ENCODE measurements around the gene ASTN2. TPM values are rescaled to one million over a fixed set of nuclear protein-coding genes. Genes with fewer than 3 reads are reported as not detected.

The ASTN2 gene
- total and polyA plus RNA-seq, 10 of the 15 experiments (the other 5 are each of a cell fraction or from before 2014, with no cell fraction given) = 1.4 to 15.7 (median 7.0) TPM

DNA sequence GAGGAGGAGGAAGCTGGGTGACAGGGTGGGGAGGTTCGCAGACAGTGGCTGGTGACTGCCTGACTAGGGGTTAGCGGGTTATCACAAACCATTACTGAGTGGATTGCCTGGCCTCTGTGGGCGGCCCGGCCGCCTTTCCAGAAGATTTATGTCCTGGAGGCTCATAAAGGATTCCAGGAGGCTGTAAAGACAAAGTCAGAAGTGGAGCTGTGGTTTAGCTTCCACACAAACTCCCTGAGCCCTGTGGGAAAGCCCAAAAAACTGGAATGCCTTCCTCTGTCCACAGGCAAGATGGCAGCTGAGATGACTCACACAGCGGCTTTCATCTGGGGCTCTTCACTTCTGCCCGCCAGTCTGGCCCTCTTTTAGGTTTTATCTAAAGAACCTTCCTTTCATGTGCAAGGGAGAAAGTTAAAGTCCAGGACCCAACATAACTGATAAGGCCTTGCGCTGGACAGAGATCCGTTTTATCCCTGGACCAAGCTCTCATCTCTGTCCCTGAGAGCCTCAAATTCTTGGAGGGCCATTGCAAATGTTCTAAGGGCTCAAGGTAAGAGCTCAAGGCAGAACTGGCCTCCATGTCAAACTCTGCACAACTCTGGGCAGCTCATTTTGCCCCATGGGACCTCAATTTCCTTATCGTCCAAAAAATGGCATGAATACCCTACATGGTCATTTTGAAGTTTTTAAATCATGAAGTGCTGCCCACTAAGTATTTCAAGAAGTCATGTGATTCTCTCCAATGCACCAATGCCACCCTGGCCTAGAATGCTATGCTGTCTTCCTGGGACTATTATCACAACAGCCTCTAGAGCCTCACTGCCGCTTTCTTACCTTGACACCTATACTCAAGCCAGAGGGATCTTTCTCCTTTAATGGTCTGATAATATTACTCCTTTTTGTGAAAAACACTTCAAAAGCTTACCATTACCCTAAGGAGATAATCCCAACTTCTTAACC, 977.2 kb downstream of the ASTN2 start:
- 85% methylated on average over 11 of the region's 11 CpGs for WGBS (ENCODE audit: insufficient coverage, insufficient replicate concordance, low lambda C conversion rate, missing lambda C conversion rate)
- Histone ChIP-seq H3K4me1 (ENCODE audit: control insufficient read depth, insufficient read depth, low read length) (no peaks in the 10 kb centered on the region), H3K9ac (ENCODE audit: control insufficient read depth, insufficient read depth, low read length) (no peak overlapping the region), H3K79me2 (ENCODE audit: control insufficient read depth, insufficient read depth, low read length) (no peaks in the 10 kb centered on the region), H3K27me3 (replicated peaks in 1 of 2; ENCODE audit: control insufficient read depth in 2 of 2, insufficient read depth in 2 of 2, low read length in 1 of 2) (no peaks in the 10 kb centered on the region), H3K4me2 (ENCODE audit: control insufficient read depth, insufficient read depth) (no peak overlapping the region), H3K27ac (ENCODE audit: control insufficient read depth, insufficient read depth) (no peak overlapping the region), H4K20me1 (ENCODE audit: control insufficient read depth, insufficient read depth) (no peaks in the 10 kb centered on the region), H3K36me3 (ENCODE audit: control insufficient read depth in 2 of 2, insufficient read depth in 2 of 2, low read length in 1 of 2) (no peaks in the 10 kb centered on the region), H3K9me3 (replicated peaks; ENCODE audit: control insufficient read depth, insufficient read depth, low read length) (no peaks in the 10 kb centered on the region), H2AFZ (ENCODE audit: control insufficient read depth, low read depth, low read length) (no peak overlapping the region), H3K4me3 (no peak overlapping the region)
- RAD21 ChIA-PET (ENCODE audit: unreplicated experiment) = no interaction called here
- no peak for ATAC-seq
- DNase-seq (ENCODE audit: low read depth, low spot score) = no peak
- intact Hi-C loops (cut with micrococcal nuclease; ENCODE audit: unreplicated experiment) (no loop called here), in situ Hi-C loops (cut with MboI) (no loop called here)
- CTCF ChIA-PET = no interaction called here
- no TSS peak for BruUV-seq (replicated peaks)
- no peak for FAIRE-seq
- no peak for TF ChIP-seq NFYA (IDR thresholded peaks at IDR 0.05; ENCODE audit: borderline replicate concordance, low read depth, low read length)
- POLR2A ChIA-PET = interaction anchor here (0.6 kb wide), 1 partner anchor 284 kb away, joined by 4 read pairs; the partner anchor contains the start of gene PAPPA
- SMC1A ChIA-PET (ENCODE audit: uncharacterized antibody, unreplicated experiment) = no interaction called here

DNA sequence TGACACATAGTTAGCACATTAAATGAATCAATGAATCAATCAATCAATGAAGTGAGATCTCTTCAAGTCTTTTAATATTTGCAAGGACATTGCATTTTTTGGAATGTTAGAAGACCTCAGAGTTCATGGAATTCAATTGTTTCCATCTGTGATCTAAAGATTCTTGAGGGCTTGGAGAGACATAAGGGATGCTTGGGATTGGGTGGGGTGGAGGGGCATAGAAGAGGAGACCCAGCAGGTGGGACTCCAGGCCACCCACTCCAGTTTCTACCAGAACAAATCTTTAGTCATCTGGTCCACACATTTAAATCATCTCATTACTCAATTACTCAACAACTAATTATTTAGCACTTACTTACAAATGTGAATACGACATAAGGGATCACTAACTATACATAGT, 978.7 kb downstream of the ASTN2 start:
- no peak overlapping the region for H3K4me2 ChIP-seq (ENCODE audit: control insufficient read depth, insufficient read depth)
- no peak for ATAC-seq
- no peaks in the 10 kb centered on the region for H3K79me2 ChIP-seq (ENCODE audit: control insufficient read depth, insufficient read depth, low read length)
- no peak overlapping the region for H3K9ac ChIP-seq (ENCODE audit: control insufficient read depth, insufficient read depth, low read length)
- H3K27me3 ChIP-seq (replicated peaks in 1 of 2; ENCODE audit: control insufficient read depth in 2 of 2, insufficient read depth in 2 of 2, low read length in 1 of 2) = no peaks in the 10 kb centered on the region
- WGBS (ENCODE audit: insufficient coverage, insufficient replicate concordance, low lambda C conversion rate, missing lambda C conversion rate) = 57% methylated on average over 1 of the region's 1 CpG
- no peak overlapping the region for H2AFZ ChIP-seq (ENCODE audit: control insufficient read depth, low read depth, low read length)
- RAD21 ChIA-PET (ENCODE audit: unreplicated experiment) = no interaction called here
- no peaks in the 10 kb centered on the region for H4K20me1 ChIP-seq (ENCODE audit: control insufficient read depth, insufficient read depth)
- H3K27ac ChIP-seq (ENCODE audit: control insufficient read depth, insufficient read depth) = no peak overlapping the region
- CTCF ChIA-PET = no interaction called here
- POLR2A ChIA-PET = no interaction called here
- no peak for DNase-seq (ENCODE audit: low read depth, low spot score)
- SMC1A ChIA-PET (ENCODE audit: uncharacterized antibody, unreplicated experiment) = no interaction called here
- no peaks in the 10 kb centered on the region for H3K9me3 ChIP-seq (replicated peaks; ENCODE audit: control insufficient read depth, insufficient read depth, low read length)
- no peaks in the 10 kb centered on the region for H3K36me3 ChIP-seq (ENCODE audit: control insufficient read depth in 2 of 2, insufficient read depth in 2 of 2, low read length in 1 of 2)
- H3K4me3 ChIP-seq = no peak overlapping the region
- in situ Hi-C loops (cut with MboI) = no loop called here
- no peaks in the 10 kb centered on the region for H3K4me1 ChIP-seq (ENCODE audit: control insufficient read depth, insufficient read depth, low read length)
- TF ChIP-seq, protein P1, sequence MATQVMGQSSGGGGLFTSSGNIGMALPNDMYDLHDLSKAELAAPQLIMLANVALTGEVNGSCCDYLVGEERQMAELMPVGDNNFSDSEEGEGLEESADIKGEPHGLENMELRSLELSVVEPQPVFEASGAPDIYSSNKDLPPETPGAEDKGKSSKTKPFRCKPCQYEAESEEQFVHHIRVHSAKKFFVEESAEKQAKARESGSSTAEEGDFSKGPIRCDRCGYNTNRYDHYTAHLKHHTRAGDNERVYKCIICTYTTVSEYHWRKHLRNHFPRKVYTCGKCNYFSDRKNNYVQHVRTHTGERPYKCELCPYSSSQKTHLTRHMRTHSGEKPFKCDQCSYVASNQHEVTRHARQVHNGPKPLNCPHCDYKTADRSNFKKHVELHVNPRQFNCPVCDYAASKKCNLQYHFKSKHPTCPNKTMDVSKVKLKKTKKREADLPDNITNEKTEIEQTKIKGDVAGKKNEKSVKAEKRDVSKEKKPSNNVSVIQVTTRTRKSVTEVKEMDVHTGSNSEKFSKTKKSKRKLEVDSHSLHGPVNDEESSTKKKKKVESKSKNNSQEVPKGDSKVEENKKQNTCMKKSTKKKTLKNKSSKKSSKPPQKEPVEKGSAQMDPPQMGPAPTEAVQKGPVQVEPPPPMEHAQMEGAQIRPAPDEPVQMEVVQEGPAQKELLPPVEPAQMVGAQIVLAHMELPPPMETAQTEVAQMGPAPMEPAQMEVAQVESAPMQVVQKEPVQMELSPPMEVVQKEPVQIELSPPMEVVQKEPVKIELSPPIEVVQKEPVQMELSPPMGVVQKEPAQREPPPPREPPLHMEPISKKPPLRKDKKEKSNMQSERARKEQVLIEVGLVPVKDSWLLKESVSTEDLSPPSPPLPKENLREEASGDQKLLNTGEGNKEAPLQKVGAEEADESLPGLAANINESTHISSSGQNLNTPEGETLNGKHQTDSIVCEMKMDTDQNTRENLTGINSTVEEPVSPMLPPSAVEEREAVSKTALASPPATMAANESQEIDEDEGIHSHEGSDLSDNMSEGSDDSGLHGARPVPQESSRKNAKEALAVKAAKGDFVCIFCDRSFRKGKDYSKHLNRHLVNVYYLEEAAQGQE (IDR thresholded peaks at IDR 0.05; ENCODE audit: low read depth, low read length) = no peak
- TF ChIP-seq CBFB (IDR thresholded peaks at IDR 0.05; ENCODE audit: low read depth) (no peak), EED (IDR thresholded peaks at IDR 0.05; ENCODE audit: low read depth) (no peak), CREM (IDR thresholded peaks at IDR 0.05; ENCODE audit: low read depth) (no peak)
- no TSS peak for BruUV-seq (replicated peaks)
- intact Hi-C loops (cut with micrococcal nuclease; ENCODE audit: unreplicated experiment) = no loop called here
- no peak for FAIRE-seq
